Activated CD4-positive, alpha-beta T cell treated with anti-CD3 and anti-CD28 coated beads, Interleukin-2, Interleukin-4, amounts not matched to agents 100 ng/mL and 50 ng/mL, durations not matched to agents 16 hours and 8 hours (primary cell): ENCODE results near the gene CAMK2G.

Experiments used
- DNase-seq: peaks from one replicate; pipeline ENCODE4 v3.0.0-alpha.2; 2020; ENCODE audit warnings: low spot score

Gene CAMK2G

DNA sequence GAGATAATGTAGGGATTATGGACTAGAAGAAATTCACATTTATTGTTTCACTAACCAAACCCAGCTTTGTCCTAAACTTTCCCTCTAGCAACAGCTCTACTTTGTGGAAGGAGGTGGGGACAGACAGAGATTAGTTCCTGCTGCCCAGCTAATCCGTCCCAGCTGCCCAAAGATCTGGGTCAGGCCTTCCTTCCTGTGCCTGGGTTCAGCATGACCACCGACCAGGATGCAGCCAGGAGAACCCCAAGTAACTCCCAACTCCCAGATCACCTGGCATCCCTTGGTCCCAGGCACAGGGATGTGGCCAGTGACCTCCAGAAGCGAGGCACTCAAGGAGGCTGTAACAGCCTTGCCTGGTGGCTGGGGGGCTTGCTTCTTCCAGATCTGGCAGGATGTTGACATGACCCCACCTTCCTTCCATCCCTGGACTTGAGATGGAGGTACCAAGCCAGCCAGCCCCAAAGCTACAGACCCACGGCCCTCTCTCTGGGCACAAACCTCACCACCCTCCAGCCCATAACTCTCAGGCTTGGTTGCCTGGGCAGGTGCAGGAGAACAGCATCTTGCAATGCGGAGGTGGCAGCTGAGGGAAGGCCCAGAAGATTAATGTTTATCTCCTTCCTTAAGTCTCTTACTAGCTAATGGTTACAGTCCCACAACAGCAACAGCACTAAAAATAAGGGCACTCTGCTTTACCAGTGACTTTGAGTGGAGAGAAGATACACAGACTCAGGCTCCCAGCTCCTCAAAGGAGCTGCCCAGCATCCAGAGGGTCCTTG, 11.1 kb downstream of the CAMK2G start:
- DNase-seq, result no peak

DNA sequence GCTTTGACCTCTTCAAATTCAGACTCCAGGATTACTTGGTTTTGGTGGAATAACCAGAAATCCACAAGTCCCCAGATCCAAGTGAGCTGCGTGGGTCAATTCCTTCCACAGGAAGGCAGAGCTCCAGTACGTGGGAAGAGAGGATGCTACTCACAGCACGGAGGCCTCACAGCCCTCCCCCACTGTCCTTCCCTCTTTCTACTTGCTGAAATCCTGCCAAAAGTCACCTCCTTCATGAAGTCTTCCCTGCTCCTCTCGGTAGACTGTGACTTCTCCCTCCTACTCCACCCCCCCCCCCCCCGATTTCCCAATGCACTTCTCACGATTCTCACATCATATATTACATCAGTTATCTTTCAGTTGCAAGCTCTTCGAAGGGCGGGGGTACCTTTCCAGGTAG, 12.3 kb downstream of the CAMK2G start:
- DNase-seq, result no peak

- no peak for DNase-seq
Observed at GRCh38 chr10:73859784-73860491, 14.4 kb downstream of the CAMK2G start.

- DNase-seq, result peak; percentile 44
Observed at GRCh38 chr10:73859428-73859783, 14.9 kb downstream of the CAMK2G start.

GRCh38 chr10:73858750-73859427, 15.5 kb downstream of the CAMK2G start:
- DNase-seq, result no peak

- DNase-seq, result no peak
Observed at GRCh38 chr10:73858013-73858708, 16.2 kb downstream of the CAMK2G start.

- no peak for DNase-seq
Observed at GRCh38 chr10:73857446-73857845, 16.9 kb downstream of the CAMK2G start.

DNA sequence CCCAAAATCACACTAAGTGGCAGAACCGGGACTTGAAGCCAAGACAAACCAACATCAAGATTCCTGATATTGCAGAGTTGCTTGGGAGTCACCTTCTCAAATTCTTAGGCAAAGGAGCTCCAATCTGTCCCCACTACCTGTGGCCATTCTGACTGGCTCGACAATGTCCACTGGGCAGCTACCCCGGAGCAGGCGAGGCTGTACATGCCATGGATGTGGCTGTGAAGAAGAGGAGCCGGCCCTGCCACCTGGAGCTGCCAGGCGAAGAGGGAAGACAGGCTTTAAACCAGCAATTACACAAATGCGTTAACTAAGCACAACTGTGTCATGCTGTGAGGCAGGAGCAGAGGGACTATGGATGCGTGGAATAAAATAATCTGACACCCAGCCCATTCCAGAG, 18.1 kb downstream of the CAMK2G start:
- DNase-seq, result no peak

DNA sequence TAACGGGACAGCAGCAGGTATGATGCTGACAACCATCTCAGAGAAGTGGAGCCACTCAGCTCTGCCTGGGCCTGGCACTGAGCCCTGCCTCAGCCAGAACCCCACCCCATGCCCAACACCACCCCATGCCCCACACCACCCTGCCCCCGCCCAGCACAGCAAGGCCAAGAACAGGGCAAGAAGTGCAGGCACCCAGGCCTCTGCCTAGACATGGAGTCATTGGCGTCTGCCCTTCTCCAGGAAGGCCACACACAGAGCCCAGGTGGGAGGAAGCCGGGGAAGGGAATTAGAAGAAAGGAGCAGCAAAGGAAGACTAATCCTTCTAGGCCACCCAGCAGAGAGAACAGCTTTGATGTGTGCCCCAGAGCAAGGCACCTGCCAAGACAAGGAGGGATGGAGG, 18.9 kb downstream of the CAMK2G start:
- DNase-seq, result no peak

DNA sequence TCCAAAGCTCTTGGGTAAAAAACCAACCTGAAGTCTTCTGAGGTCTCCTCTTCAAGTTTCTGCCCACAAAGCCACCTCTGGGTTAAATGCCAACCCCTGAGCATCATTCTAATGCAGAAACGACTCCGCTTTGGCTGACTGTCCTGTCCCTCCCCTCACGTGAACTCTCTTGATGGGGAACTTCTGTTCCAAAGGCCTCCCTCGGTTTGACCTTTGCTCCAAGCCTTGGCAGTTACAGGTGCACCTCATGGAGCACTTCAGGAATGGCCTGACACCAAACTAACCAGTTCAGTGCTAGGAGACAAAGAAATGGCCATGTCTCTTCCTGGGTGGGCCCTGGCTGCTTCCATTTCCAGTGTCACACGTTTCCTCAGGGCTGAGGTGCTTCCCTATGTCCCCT, 20.0 kb downstream of the CAMK2G start:
- DNase-seq, result no peak

- no peak for DNase-seq
Observed at GRCh38 chr10:73853196-73853595, 21.2 kb downstream of the CAMK2G start.

GRCh38 chr10:73850863-73851461, 23.4 kb downstream of the CAMK2G start:
- DNase-seq, result no peak

- no peak for DNase-seq
Observed at GRCh38 chr10:73850211-73850610, 24.1 kb downstream of the CAMK2G start.

DNA sequence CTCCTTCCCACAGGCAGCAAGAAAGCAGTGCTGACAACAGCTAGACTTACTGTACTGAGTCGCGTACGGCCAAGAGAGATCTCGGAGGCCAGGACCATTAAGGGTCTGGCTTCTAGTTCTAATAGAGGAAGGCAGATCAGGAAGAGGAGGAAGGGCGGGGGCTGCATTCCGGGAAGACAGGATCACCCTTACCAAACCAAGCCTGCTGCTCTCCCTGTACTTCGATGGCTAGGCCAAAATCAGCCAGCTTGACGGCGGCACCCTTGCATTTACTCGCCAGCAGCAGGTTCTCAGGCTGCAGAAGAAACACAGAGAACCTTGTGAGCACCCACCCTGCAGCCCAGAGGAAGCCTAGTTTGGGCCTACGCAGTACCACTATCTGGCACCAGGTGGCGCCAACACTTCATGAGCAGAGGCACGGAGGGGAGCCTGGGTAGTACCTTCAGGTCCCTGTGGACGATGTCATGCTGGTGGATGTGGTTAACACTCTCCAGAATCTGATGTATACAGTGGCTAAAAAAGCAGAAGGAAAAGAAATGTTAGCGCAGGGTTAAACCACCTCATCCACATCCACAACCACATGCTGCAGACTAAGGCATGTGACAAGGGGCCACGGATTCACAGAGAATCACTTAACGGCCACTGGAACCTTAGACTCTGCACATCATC, 25.4 kb downstream of the CAMK2G start:
- peak; percentile 93 for DNase-seq

DNA sequence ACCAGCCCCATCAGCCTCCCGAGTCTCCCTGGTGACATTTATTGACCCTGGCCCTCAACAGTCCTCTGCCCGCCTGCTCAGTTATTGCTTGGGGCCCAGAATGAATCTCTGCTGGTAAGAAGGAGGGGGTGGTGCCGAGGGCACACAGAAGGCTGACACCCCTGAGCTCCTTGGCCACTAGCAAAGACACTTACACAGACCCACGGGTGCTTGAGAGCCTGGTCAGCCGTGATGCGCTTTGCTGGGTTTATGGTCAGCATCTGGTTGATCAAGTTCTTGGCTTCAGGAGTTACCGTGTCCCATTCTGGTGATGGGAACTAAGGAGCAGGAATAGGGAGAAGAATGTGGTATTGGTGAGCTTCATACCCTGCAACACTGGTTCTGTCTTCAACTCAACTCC, 27.3 kb downstream of the CAMK2G start:
- DNase-seq, result no peak

GRCh38 chr10:73843261-73843660, 31.1 kb downstream of the CAMK2G start:
- no peak for DNase-seq

- DNase-seq, result no peak
Observed at GRCh38 chr10:73842349-73842748, 32.0 kb downstream of the CAMK2G start.

DNA sequence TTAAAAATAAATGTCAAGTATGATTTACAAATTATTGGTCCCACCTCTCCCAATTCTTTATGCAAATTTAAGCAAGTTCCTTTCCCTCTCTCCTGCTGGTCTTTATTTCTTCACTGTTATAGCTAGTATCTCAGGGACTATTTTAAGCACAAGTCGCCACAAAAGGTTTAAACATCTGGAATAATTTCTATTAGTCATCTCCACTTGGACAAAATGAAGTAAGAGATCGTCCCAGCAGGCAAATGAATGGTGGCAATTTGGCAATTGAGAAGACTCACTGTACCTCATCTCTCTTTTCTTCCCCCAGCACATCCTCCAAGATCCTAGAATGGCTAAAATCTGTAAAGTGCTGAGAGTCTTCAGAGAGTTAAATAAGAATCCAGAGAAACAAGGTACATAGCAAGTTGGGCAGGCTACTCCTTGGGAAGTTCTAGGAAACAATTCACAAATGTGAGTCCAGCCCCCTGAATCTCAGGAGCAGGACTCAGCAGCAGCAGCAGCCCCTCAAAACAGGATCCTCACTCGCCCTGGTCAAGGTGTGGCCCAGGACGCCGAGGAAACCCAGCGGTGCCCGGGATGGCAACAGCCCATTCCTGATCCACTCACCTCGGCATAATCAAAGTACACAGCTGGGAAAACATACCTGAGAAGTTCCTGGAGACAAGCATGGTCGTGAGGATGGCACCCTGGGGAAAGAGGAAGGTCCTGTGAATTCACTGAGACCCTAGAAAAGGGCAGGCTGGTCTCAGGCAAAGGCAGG, 32.6 kb downstream of the CAMK2G start:
- no peak for DNase-seq

DNA sequence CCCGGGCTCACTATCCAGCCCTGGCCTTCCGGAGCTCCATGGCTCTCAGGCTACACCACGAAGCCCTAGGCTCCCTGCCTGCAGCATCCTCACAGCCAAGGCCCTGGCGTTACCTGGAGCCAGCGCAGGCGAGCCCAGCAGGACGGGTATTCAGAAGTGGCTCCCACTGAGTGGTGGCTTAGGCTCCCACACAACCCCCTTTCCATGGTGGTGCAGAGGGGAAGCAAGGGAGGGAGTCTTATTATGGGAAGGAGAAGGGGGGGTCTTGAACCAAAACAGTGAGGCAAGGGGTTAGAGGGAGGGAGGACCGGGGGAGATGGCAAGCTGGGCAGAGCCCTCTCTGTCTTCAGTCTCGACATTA, 33.3 kb downstream of the CAMK2G start:
- no peak for DNase-seq

- DNase-seq, result no peak
Observed at GRCh38 chr10:73840403-73841060, 33.8 kb downstream of the CAMK2G start.

GRCh38 chr10:73840056-73840402, 34.3 kb downstream of the CAMK2G start:
- DNase-seq, result no peak
